ENCODE results near the gene WWTR1.

The WWTR1 gene

DNA sequence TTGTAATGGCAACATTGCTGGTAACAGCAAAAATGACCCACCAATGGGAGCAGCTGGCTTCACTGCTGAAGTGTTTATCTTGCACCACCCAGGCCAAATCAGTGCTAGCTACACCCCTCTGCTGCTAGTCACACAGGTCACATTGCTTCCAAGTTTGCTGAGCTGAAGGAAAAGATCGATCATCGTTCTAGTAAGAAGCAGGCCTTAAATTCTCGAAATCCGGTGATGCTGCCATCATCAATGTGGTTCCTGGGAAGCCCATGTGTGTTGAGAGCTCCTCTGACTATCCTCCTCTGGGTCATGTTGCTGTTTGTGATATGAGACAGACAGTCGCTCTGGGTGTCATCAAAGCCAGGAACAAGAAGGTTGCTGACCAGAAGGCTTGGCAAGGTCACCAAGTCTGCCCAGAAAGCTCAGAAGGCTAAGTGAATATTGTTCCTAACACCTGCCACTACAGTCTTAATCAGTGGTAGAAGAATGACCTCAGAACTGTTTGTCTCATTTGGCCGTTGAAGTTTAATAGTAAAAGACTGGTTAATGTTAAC lies 162.2 kb downstream of the WWTR1 start:
- DNase-seq (ENCODE audit: low read depth), result no peak

DNA sequence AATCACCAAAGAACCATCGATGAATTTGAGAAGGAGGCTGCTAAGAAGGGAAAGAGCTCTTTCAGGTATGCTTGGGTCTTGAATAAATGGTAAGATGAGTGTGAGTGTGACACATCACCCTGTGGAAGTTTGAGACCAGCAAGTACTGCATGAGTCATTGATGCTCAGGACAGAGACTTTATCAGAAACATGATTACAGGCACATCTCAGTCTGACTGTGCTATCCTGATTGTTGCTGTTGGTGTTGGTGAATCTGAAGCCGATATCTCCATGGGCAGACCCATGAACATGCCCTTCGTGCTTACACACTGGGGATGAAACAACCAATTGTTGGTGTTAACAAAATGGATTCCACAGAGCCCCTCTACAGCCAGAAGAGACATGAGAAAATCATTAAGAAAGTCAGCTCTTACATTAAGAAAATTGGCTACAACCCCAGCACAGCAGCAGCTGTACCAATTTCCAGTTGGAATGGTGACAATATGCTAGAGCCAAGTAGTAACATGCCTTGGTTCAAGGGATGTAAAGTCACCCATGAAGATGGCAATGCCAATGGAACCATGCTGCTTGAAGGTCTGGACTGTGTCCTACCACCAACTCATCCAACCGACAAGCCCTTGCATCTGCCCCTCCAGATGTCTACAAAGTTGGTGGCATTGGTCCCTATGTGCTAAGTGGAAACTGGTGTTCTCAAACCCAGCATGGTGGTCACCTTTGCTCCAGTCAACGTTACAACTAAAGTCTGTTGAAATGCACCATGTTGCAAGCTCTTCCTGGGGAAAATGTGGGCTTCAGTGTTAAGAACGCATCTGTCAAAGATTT lies 162.9 kb downstream of the WWTR1 start:
- DNase-seq (ENCODE audit: low read depth), result peak; percentile 69

GRCh38 chr3:149494022-149494758 lies 163.6 kb downstream of the WWTR1 start:
- DNase-seq (ENCODE audit: low read depth), result no peak

GRCh38 chr3:149493315-149494021 lies 164.4 kb downstream of the WWTR1 start:
- DNase-seq (ENCODE audit: low read depth), result no peak

DNA sequence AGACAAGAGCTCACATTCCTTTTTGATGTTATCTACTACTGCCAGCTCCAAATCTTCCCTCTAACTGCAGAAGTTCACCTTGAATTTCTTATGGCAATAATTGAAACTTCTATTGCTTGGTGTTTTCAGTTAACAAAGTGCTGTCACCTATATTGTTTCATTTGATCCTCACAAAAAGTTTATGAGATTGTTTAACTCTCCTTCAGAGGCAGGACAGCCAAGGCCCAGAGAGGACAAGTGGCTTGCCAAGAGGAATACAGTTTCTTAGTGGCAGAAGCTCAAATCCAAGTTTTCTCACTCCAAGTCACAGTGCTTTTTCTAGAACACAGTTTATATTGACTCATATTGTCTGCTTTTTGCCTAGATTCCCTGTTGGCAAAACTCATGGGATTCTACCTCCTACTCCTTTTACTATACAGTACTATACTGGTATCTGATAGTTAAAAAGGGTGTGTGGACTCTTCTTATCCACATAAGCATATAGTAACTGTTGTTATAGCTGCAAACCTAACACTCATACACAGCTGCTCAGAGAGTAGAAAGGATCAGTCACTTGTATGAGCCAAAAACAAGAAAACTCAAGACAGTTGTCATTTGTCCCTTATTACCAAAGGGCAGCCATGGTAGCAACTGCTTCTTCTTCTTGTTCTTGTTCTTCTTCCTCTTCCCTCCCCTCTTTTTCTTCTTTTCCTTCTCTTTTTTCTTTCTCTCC lies 167.4 kb downstream of the WWTR1 start:
- DNase-seq (ENCODE audit: low read depth), result no peak

DNA sequence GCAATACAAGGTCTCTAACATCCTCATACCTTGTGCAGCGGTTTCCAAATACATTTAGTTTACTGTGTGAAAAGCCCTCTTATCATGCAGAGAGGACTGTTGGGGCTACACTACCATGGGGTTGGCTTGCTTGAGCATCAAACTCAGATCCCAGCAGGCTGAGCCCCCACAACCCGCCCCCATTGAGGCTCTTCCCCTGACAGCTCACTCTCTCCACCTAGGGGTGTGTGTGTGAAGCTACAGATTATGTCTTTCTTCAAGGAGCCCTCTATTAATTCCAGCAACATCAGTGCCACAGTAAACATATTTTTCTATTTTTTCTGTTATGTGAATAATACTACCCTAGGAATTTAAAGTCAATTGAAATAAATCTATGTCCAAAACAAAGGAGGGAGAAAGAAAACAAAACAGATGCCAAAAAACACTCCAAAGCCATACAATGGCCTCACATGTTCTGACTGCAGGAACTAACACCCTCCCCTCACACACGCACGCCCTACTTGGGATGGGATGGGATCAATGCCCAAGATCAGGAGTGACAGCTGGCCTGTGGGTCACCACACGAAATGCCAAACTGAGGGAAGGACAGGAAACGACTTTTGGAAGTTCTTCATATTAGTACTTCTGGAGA lies 168.7 kb downstream of the WWTR1 start:
- DNase-seq (ENCODE audit: low read depth), result no peak

- DNase-seq (ENCODE audit: low read depth), result no peak
Measured at GRCh38 chr3:149487598-149488197, 170.1 kb downstream of the WWTR1 start.

GRCh38 chr3:149486726-149487125 lies 171.1 kb downstream of the WWTR1 start:
- DNase-seq (ENCODE audit: low read depth), result no peak

- DNase-seq (ENCODE audit: low read depth), result no peak
Measured at GRCh38 chr3:149481491-149481890, 176.3 kb downstream of the WWTR1 start.

DNA sequence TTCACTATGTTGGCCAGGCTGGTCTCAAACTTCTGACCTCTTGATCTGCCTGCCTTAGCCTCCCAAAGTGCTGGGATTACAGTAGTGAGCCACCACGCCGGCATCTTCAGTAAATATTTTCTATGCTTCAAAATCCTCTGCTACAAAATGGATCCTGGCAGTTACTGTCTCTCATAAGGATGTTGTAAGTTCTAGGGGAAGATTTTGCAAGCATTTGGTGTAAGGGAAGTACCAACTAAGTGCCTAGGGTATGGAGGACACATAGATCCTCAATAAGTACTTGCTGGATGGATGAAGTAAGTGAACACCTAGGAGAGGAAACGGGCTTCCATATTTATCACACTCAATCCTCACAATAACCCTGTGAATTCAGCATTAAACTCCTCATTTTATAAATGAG lies 176.8 kb downstream of the WWTR1 start:
- DNase-seq (ENCODE audit: low read depth), result no peak

GRCh38 chr3:149480326-149481017 lies 177.4 kb downstream of the WWTR1 start:
- peak; percentile 62 for DNase-seq (ENCODE audit: low read depth)

- DNase-seq (ENCODE audit: low read depth), result no peak
Measured at GRCh38 chr3:149479621-149480325, 178.1 kb downstream of the WWTR1 start.

GRCh38 chr3:149476225-149476624 lies 181.6 kb downstream of the WWTR1 start:
- DNase-seq (ENCODE audit: low read depth), result no peak

GRCh38 chr3:149475451-149476060 lies 182.3 kb downstream of the WWTR1 start:
- DNase-seq (ENCODE audit: low read depth), result no peak

DNA sequence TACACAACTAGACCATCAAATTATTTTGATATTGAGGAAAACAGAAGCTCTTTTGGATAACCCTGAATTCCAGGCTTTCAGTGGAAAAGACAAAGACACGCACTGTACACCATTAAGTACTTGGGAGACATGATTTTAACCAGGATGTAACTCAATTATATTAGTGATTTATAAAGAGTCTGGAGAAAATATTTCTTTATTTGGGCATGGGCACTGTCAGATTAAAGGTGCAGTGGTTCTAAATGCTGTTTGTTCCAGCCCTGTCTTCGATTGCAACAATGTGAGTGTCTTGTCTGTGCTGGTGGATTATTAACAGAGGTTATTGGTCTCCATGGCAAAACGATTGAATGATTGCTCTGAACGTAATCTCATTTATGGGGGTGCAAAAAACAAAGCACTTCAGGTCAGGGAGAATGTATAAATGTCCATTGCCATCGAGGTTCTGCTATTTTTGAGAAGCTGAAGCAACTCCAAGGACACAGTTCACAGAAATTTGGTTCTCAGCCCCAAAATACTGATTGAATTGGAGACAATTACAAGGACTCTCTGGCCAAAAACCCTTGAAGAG lies 183.5 kb downstream of the WWTR1 start, which contains the start of gene TM4SF4:
TM4SF4 (plus strand) TSS at position 448 of the 568 bp plus-strand sequence. CDS start 181 bp downstream, outside the sequence.
- no peak for DNase-seq (ENCODE audit: low read depth)

DNA sequence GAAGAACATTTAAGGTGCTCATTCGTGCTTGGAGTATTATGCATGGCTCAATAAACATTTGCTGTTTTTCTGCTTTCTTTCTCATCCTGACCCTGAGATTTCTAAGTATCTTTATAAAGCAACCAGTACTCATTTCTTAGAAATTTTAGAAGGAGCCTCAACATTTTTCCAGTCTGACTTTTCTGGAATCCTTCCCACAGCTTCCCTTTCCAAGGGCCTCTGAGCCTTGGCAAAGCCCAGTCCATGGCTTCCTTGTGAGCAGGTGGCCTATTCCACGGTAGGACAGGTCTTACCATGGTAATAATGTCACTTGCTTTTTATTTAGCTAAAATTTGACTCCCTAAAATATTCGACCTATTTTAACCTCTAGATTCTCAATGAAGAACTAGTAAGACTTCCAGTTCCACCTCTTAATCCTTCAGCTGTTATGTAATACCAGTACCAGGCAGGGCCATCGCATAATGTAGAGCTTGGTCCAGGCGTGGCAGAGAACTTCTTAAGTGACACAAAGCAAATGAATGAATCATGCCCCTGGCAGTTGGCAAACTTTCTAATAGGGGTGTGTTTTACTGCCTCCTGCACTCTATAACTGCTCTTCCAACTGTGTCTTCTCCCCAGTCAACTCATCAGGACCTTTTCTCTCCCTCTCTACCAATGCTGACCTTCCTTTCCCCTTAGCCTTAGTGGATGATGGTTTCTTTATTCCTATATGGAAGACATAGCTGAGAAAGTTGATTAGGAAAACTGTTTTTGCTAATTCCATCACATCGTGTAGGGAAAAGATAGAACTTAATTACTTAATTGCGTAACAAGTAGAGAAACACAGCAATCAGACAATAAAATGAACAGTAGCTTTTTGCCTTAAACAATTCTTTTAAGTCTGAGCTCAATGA lies 184.2 kb downstream of the WWTR1 start:
- DNase-seq (ENCODE audit: low read depth), result peak; percentile 76

DNA sequence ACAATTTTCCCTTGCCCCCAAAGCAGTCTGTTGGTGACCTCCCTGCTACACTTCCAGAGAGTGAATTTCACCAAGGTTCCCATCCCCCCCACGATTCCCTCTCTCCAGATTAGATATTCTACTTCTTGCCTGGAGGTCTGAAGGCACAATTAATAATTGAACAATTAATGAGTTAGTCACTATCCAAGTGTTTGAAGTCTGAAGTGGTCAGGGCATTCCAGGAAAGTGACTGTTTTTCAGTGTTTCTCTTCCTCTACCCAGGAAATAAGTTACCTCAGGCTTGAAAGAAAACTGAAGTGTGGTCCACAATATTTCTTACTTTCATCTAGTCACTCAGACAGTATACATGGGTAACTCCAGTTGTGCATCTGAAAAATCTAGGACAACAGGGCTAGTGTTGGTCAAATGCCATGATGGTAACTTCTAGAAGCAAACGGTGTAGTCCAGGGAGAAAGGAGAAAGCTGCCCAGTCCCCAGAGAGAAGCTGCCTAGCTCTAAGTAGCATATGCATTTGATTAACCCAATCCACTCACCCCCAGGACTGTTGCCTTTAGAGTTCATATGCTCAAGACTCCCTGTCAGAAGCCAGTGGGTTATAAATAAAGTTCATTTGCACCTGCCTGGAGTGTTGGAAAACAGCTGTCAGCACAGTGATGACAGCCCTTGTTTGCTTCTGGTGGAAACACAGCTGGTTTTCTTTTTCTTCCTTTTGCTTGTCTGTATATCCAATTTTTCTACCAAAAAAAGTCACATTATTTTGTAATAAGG lies 185.6 kb downstream of the WWTR1 start:
- DNase-seq (ENCODE audit: low read depth), result no peak

Data from HS-5 (cell line).